Parathyroid adenoma (tissue), 2 donors: ENCODE results near the gene CORO2A.

Source experiments
- H2AFZ ChIP-seq: fragments of 300-600 bp; sonication (generic); one replicate; pipeline ENCODE4 v1.7.0; 2017; ENCODE audit warnings: antibody characterized with exemption, mild to moderate bottlenecking
- H3K27ac ChIP-seq: fragments of 300-600 bp; sonication (generic); one replicate; pipeline ENCODE4 v1.7.0; 2017
- H3K27me3 ChIP-seq: fragments of 300-600 bp; sonication (generic); one replicate; pipeline ENCODE4 v1.7.0; 2017; ENCODE audit warnings: low read length; ENCODE audit not compliant: control insufficient read depth, insufficient read depth
- H3K36me3 ChIP-seq: fragments of 300-600 bp; sonication (generic); one replicate; pipeline ENCODE4 v1.7.0; 2017; ENCODE audit warnings: low read length; ENCODE audit not compliant: control insufficient read depth, insufficient read depth
- H3K4me1 ChIP-seq: fragments of 300-600 bp; sonication (generic); one replicate; pipeline ENCODE4 v1.7.0; 2017; ENCODE audit warnings: control low read depth
- H3K4me2 ChIP-seq: fragments of 300-600 bp; sonication (generic); one replicate; pipeline ENCODE4 v1.7.0; 2017; ENCODE audit warnings: low read length
- H3K4me3 ChIP-seq: fragments of 300-600 bp; sonication (generic); one replicate; pipeline ENCODE4 v1.7.0; 2017; ENCODE audit warnings: low read depth, low read length
- H3K79me2 ChIP-seq: fragments of 300-600 bp; sonication (generic); one replicate; pipeline ENCODE4 v1.7.0; 2017; ENCODE audit warnings: control low read depth
- H3K9ac ChIP-seq: fragments of 300-600 bp; sonication (generic); one replicate; pipeline ENCODE4 v1.7.0; 2017; ENCODE audit warnings: mild to moderate bottlenecking
- H3K9me3 ChIP-seq: fragments of 300-600 bp; sonication (generic); one replicate; pipeline ENCODE4 v1.7.0; 2017; ENCODE audit warnings: low read length; ENCODE audit not compliant: control insufficient read depth
- CTCF ChIP-seq: fragments of 300-600 bp; sonication (generic); IDR thresholded peaks from one replicate; pipeline ENCODE4 v1.7.0; 2017; ENCODE audit warnings: antibody characterized with exemption, mild to moderate bottlenecking
- donor health status: primary hyperparathyroidism.

CORO2A gene

GRCh38 chr9:98107926-98108325 is 84.5 kb downstream of the CORO2A start:
- no peak overlapping the region for H3K27ac ChIP-seq
- TF ChIP-seq CTCF: no peak

GRCh38 chr9:98105006-98105405 is 87.4 kb downstream of the CORO2A start:
- Histone ChIP-seq H3K27ac (no peak overlapping the region), H3K4me1 (no peaks in the 10 kb centered on the region), H3K36me3 (no peaks in the 10 kb centered on the region), H3K9me3 (no peaks in the 10 kb centered on the region), H3K27me3 (no peaks in the 10 kb centered on the region), H3K4me3 (no peak overlapping the region), H3K4me2 (no peak overlapping the region), H3K9ac (no peak overlapping the region), H2AFZ (no peak overlapping the region), H3K79me2 (no peaks in the 10 kb centered on the region)
- TF ChIP-seq CTCF: no peak

More at GRCh38 chr9:98107926-98108325, 84.5 kb downstream of the CORO2A start:
- Histone ChIP-seq H3K9me3 (no peaks in the 10 kb centered on the region), H3K4me3 (no peak overlapping the region), H3K4me2 (no peak overlapping the region), H3K36me3 (no peaks in the 10 kb centered on the region), H3K9ac (no peak overlapping the region), H3K4me1 (no peaks in the 10 kb centered on the region), H3K79me2 (no peaks in the 10 kb centered on the region), H2AFZ (no peak overlapping the region), H3K27me3 (no peaks in the 10 kb centered on the region)

- Histone ChIP-seq H3K9me3 (no peaks in the 10 kb centered on the region), H3K4me2 (no peak overlapping the region), H3K4me1 (no peaks in the 10 kb centered on the region), H3K4me3 (no peak overlapping the region), H3K27me3 (no peaks in the 10 kb centered on the region), H3K9ac (no peak overlapping the region), H3K79me2 (no peaks in the 10 kb centered on the region), H2AFZ (no peak overlapping the region), H3K27ac (no peak overlapping the region), H3K36me3 (no peaks in the 10 kb centered on the region)
- no peak for TF ChIP-seq CTCF
These were observed 88.0 kb downstream of the CORO2A start for GRCh38 chr9:98104445-98104881.

GRCh38 chr9:98101868-98102273 is 90.6 kb downstream of the CORO2A start:
- no peaks in the 10 kb centered on the region for H3K36me3 ChIP-seq
- no peak overlapping the region for H3K4me3 ChIP-seq
- H3K4me2 ChIP-seq: no peak overlapping the region
- no peaks in the 10 kb centered on the region for H3K9me3 ChIP-seq
- no peak overlapping the region for H2AFZ ChIP-seq
- no peaks in the 10 kb centered on the region for H3K27me3 ChIP-seq
- no peaks in the 10 kb centered on the region for H3K79me2 ChIP-seq
- no peaks in the 10 kb centered on the region for H3K4me1 ChIP-seq
- H3K27ac ChIP-seq: no peak overlapping the region
- H3K9ac ChIP-seq: no peak overlapping the region
- no peak for TF ChIP-seq CTCF

GRCh38 chr9:98101416-98101815 is 91.0 kb downstream of the CORO2A start:
- H3K27ac ChIP-seq: no peak overlapping the region
- H3K4me1 ChIP-seq: no peaks in the 10 kb centered on the region
- TF ChIP-seq CTCF: no peak

More at GRCh38 chr9:98101416-98101815, 91.0 kb downstream of the CORO2A start:
- Histone ChIP-seq H3K9ac (no peak overlapping the region), H3K4me3 (no peak overlapping the region), H2AFZ (no peak overlapping the region), H3K79me2 (no peaks in the 10 kb centered on the region), H3K9me3 (no peaks in the 10 kb centered on the region), H3K36me3 (no peaks in the 10 kb centered on the region), H3K27me3 (no peaks in the 10 kb centered on the region), H3K4me2 (no peak overlapping the region)
